Renal cortical epithelial cell (primary cell): ENCODE results near the gene PPM1M. TPM values are rescaled to one million over a fixed set of nuclear protein-coding genes. Genes with fewer than 3 reads are reported as not detected.

Experiments
- DNase-seq: peaks from one replicate; pipeline ENCODE4 v3.0.0-alpha.2; 2011; ENCODE audit warnings: low read depth
- total RNA-seq: library from RNA; depleted of rRNA; stranded (reverse); fragments of >200 nt; gene quantifications from 2 replicates; pipeline ENCODE4 v1.2.3, GENCODE V29; 2014

PPM1M gene
- total RNA-seq, 1 donor from 2014 or later, result 18.3 TPM

DNA sequence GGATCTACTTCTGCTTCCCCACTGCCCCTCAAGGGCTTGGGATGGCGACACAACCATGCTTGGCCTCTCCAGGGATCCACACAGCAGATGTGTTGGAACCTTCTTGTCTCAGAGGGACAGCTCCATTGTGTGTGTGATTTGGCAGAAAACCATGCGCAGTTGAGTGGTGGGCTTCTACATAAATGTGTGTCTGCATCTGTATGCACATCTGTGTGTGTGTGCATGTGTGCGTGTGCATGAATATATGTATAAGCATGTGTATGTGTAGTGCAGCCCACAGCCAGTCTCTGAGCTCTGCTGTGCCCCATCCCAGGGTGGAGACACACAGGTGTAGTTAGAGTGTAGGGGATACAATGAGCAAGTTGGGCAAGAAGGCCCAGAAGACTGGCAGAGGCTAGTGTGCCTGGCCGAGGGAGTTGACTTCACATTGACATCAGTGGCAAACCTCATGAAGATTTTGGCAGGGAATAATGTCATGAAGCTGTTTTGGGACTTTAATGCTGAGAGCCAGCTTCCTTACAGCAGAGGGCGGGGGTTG lies 50.2 kb downstream of the PPM1M start:
- DNase-seq, result no peak

DNA sequence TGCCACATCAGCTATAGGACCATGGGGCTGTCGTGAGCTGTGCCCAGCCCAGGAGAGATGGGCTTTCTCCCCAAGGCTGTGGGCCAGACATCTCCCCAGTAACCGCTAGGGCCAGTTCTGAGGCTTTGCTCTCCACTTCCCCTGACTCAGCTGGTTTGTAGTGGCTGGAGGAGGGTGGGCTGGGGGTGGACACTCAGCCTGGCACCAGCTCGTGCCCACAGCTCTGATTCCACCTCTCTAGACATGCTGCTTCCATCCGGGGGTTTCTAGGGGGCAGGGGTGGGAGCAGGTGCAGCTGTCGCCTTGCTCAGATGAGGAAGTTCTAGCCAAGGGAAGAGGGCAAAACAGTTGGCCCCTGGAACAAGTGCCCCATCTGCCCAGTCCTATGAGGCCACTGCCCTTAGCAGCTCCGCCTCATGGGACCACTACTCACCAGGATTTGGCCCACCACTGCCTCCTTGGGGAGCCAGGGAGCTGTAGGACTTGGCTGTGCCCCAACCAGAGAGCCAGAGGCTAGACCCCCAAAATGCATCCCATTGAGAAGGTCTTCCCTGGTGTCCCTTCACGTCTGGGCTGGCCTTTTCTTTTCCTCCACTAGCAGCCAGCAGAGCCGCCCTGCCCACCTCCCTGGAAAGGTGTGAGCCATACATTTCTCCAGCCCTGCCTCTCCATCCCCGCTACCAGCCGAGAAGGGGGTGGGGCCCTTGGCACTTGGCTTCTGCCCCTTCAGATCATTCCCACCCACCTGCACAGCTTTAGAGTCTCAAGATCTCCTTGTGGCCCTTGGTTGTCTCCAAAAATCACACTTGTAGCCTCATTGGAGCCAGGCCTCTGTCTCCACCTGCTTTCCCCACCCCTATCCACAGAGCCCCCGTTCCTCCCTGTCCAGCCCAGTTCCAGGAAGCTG lies 51.9 kb downstream of the PPM1M start:
- DNase-seq, result no peak

- DNase-seq, result no peak
These were observed 52.9 kb downstream of the PPM1M start for GRCh38 chr3:52298149-52299098.

GRCh38 chr3:52299247-52299878 lies 53.8 kb downstream of the PPM1M start:
- DNase-seq, result no peak

Other genes with a start within 250 kb of the PPM1M start
- gene RPL29, start 249.9 kb upstream of the PPM1M start, total RNA-seq, result 846 and 1,109 TPM in 2 replicates
- gene DUSP7, start 189.2 kb upstream of the PPM1M start, total RNA-seq, result 6.2 and 8.2 TPM in 2 replicates
- 2.5 and 5.0 TPM in 2 replicates for gene POC1A, start 91.3 kb upstream of the PPM1M start, total RNA-seq
- 43.9 and 48.3 TPM in 2 replicates for gene ALAS1, start 47.6 kb upstream of the PPM1M start, total RNA-seq
- not detected in 2 replicates for gene TLR9, start 20.1 kb upstream of the PPM1M start, total RNA-seq
- gene TWF2, start 6.6 kb upstream of the PPM1M start, total RNA-seq, result 95.2 and 174 TPM in 2 replicates
- 73.5 and 90.8 TPM in 2 replicates for gene WDR82, start 32.9 kb downstream of the PPM1M start, total RNA-seq
- 4.2 and 11.3 TPM in 2 replicates for gene GLYCTK, start 42.1 kb downstream of the PPM1M start, total RNA-seq
- 0.35 and 2.3 TPM in 2 replicates for gene DNAH1, start 70.6 kb downstream of the PPM1M start, total RNA-seq
- gene BAP1, start 164.2 kb downstream of the PPM1M start, total RNA-seq, result 63.0 and 69.7 TPM in 2 replicates
- gene PHF7, start 164.9 kb downstream of the PPM1M start, total RNA-seq, result 3.5 and 9.0 TPM in 2 replicates
- gene SEMA3G, start 199.3 kb downstream of the PPM1M start, total RNA-seq, result 0.05 and 0.17 TPM in 2 replicates
- 0.30 and 1.2 TPM in 2 replicates for gene TNNC1, start 208.3 kb downstream of the PPM1M start, total RNA-seq
- 40.8 and 111 TPM in 2 replicates for gene NISCH, start 209.8 kb downstream of the PPM1M start, total RNA-seq
- gene STAB1, start 249.6 kb downstream of the PPM1M start, total RNA-seq, result 0.50 and 0.69 TPM in 2 replicates